HepG2 (cell line): ENCODE measurements around the gene ZNF174. TPM values are rescaled to one million over a fixed set of nuclear protein-coding genes. Genes with fewer than 3 reads are reported as not detected.
A peak's percentile ranks its signal among the peaks of the same experiment; 100 is the strongest.

Experiments
- CCAR2 ChIP-seq: fragments of 200-400 bp; formaldehyde crosslinking; optimal IDR thresholded peaks from 2 replicates; pipeline ENCODE3; 2018; ENCODE audit warnings: low read depth, mild to moderate bottlenecking, low read length, moderate library complexity
- MED8 ChIP-seq: sonication (generic); formaldehyde crosslinking; IDR thresholded peaks from 2 replicates; pipeline ENCODE4 v1.8.1; 2023; ENCODE audit warnings: mild to moderate bottlenecking, missing genetic modification reagents; ENCODE audit not compliant: insufficient replicate concordance
- MIER2 ChIP-seq: IDR thresholded peaks from 2 replicates; pipeline ENCODE4 v1.6.1; 2016; ENCODE audit warnings: missing biosample characterization, missing genetic modification reagents
- NCOA1 ChIP-seq: sonication (generic); formaldehyde crosslinking; IDR thresholded peaks from 2 replicates; pipeline ENCODE4 v1.9.0; 2021; ENCODE audit warnings: missing genetic modification reagents
- PCBP1 ChIP-seq: fragments of 200-400 bp; formaldehyde crosslinking; IDR thresholded peaks from 2 replicates; pipeline ENCODE4 v1.6.1; 2017; ENCODE audit warnings: mild to moderate bottlenecking, low read depth, low read length, borderline replicate concordance
- POLR2A ChIP-seq, 2 experiments: IDR thresholded peaks; 2 replicates each; pipeline ENCODE4 v1.6.1; 2011; ENCODE audit warnings: low read depth in 2 of 2, low read length in 2 of 2, mild to moderate bottlenecking in 1 of 2, moderate library complexity in 1 of 2; ENCODE audit not compliant: insufficient read depth in 1 of 2
- RAD21 ChIP-seq: fragments of 450-650 bp; formaldehyde crosslinking; IDR thresholded peaks from 2 replicates; pipeline ENCODE4 v1.5.0; 2020; ENCODE audit warnings: mild to moderate bottlenecking
- REPIN1 ChIP-seq: sonication (generic); formaldehyde crosslinking; IDR thresholded peaks from 2 replicates; pipeline ENCODE4 v1.8.0; 2022; ENCODE audit warnings: missing genetic modification reagents, low read depth, mild to moderate bottlenecking, borderline replicate concordance
- TOPORS ChIP-seq: sonication (generic); formaldehyde crosslinking; IDR thresholded peaks from 2 replicates; pipeline ENCODE4 v1.8.0; 2023; ENCODE audit warnings: mild to moderate bottlenecking, missing genetic modification reagents
- ZFP41 ChIP-seq: sonication (generic); formaldehyde crosslinking; IDR thresholded peaks from 2 replicates; pipeline ENCODE4 v1.4.0; 2020; ENCODE audit warnings: mild to moderate bottlenecking, missing genetic modification reagents, borderline replicate concordance
- ZMYM3 ChIP-seq: sonication (generic); formaldehyde crosslinking; IDR thresholded peaks from 2 replicates; pipeline ENCODE4 v1.5.1; 2020; ENCODE audit warnings: mild to moderate bottlenecking, missing genetic modification reagents
- polyA plus RNA-seq, 8 experiments: library from polyadenylated mRNA; depleted of rRNA in 3 of 8; stranded (reverse) in 7 of 8; unstranded in 1 of 8; fragments of >200 nt; fragmentation: Illumina TruSeq in 4 of 8; extraction: Trizol in 4 of 8; gene quantifications; 2 replicates each; pipeline versions ENCODE4 v1.2.1 to v1.2.3, GENCODE V29; 2011 to 2016; ENCODE audit warnings: low read depth in 4 of 8, missing spikeins in 1 of 8, mixed read lengths in 1 of 8; ENCODE audit not compliant: insufficient read depth in 1 of 8
- total RNA-seq, 5 experiments: library from RNA; depleted of rRNA; stranded (reverse); fragments of >200 nt; fragmentation: Illumina TruSeq; extraction: Trizol; gene quantifications; 2 replicates each; pipeline ENCODE4 v1.2.3, GENCODE V29; 2016; ENCODE audit warnings: low read depth in 1 of 5
- TF ChIP-seq, protein P1 (sequence below): sonication (generic); formaldehyde crosslinking; IDR thresholded peaks from 2 replicates; pipeline ENCODE4 v1.4.0; 2020; ENCODE audit warnings: missing genetic modification reagents, borderline replicate concordance
- TF ChIP-seq, protein P2 (sequence below): sonication (generic); formaldehyde crosslinking; IDR thresholded peaks from 2 replicates; pipeline ENCODE4 v1.9.0; 2022; ENCODE audit warnings: missing genetic modification reagents, mild to moderate bottlenecking, borderline replicate concordance
- TF ChIP-seq, protein P3 (sequence below): conservative IDR thresholded peaks from 2 replicates; pipeline ENCODE4 v1.6.1; 2018; ENCODE audit warnings: missing genetic modification reagents
- TF ChIP-seq, protein P4 (sequence below): sonication (generic); formaldehyde crosslinking; IDR thresholded peaks from 2 replicates; pipeline ENCODE4 v1.4.0; 2020; ENCODE audit warnings: mild to moderate bottlenecking, missing genetic modification reagents
- TF ChIP-seq, protein P5 (sequence below): sonication (generic); formaldehyde crosslinking; IDR thresholded peaks from 2 replicates; pipeline ENCODE4 v1.9.0; 2021; ENCODE audit warnings: missing genetic modification reagents, borderline replicate concordance

ZNF174 gene
- total and polyA plus RNA-seq, 2 of the 13 experiments (the other 11 are each of a cell fraction or from before 2014, with no cell fraction given) = 8.3 to 10.6 TPM

DNA sequence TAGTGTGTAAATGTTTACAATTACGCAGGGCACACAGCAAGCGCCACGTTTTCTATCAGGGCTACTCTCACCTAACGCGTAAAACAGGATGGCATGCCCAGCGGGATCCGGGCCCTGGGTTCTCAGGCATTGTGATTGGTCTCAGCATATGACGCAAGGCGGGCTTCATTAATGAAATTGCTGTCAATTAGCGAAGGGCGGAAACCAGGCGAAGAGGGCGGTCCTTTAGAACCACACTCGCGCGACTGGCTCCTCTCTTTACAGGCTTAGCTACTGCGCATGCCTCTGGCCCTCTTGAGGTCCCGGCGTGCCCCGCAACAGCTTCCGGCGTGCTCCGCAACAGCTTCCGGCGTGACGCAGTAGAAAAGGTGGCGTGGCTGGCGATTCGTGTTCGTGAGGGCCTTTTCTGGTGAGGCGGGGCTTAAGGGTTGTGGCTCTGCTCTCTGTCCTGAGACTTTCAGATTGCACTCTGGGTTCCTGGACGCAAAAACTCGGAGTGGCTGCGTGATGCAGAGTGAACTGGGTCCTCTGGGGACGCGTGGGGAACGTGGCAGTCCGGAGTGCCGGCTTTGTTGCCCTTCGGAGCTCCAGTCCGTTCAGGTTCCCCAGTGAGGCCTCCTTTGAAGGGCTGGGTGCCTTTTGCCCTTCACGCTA, 36.1 kb upstream of the ZNF174 start (continued):
- TF ChIP-seq, protein P1, sequence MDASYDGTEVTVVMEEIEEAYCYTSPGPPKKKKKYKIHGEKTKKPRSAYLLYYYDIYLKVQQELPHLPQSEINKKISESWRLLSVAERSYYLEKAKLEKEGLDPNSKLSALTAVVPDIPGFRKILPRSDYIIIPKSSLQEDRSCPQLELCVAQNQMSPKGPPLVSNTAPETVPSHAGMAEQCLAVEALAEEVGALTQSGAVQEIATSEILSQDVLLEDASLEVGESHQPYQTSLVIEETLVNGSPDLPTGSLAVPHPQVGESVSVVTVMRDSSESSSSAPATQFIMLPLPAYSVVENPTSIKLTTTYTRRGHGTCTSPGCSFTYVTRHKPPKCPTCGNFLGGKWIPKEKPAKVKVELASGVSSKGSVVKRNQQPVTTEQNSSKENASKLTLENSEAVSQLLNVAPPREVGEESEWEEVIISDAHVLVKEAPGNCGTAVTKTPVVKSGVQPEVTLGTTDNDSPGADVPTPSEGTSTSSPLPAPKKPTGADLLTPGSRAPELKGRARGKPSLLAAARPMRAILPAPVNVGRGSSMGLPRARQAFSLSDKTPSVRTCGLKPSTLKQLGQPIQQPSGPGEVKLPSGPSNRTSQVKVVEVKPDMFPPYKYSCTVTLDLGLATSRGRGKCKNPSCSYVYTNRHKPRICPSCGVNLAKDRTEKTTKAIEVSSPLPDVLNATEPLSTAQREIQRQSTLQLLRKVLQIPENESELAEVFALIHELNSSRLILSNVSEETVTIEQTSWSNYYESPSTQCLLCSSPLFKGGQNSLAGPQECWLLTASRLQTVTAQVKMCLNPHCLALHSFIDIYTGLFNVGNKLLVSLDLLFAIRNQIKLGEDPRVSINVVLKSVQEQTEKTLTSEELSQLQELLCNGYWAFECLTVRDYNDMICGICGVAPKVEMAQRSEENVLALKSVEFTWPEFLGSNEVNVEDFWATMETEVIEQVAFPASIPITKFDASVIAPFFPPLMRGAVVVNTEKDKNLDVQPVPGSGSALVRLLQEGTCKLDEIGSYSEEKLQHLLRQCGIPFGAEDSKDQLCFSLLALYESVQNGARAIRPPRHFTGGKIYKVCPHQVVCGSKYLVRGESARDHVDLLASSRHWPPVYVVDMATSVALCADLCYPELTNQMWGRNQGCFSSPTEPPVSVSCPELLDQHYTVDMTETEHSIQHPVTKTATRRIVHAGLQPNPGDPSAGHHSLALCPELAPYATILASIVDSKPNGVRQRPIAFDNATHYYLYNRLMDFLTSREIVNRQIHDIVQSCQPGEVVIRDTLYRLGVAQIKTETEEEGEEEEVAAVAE (CRISPR knock-in tag) = peak; percentile 65; the same call in 1 of the 2 replicates
- TF ChIP-seq MED8 (no peak), RAD21 (no peak), PCBP1 (no peak), ZMYM3 (CRISPR knock-in tag) (no peak), POLR2A (IDR thresholded peaks at IDR 0.05; ENCODE audit: insufficient read depth in 1 of 2, low read depth in 2 of 2, low read length in 2 of 2) (peak; percentile 65 to 84), REPIN1 (CRISPR knock-in tag) (no peak), TOPORS (CRISPR knock-in tag) (no peak), ZFP41 (CRISPR knock-in tag) (no peak), MIER2 (CRISPR knock-in tag) (no peak), CCAR2 (no peak), NCOA1 (no peak)
- TF ChIP-seq, protein P2, sequence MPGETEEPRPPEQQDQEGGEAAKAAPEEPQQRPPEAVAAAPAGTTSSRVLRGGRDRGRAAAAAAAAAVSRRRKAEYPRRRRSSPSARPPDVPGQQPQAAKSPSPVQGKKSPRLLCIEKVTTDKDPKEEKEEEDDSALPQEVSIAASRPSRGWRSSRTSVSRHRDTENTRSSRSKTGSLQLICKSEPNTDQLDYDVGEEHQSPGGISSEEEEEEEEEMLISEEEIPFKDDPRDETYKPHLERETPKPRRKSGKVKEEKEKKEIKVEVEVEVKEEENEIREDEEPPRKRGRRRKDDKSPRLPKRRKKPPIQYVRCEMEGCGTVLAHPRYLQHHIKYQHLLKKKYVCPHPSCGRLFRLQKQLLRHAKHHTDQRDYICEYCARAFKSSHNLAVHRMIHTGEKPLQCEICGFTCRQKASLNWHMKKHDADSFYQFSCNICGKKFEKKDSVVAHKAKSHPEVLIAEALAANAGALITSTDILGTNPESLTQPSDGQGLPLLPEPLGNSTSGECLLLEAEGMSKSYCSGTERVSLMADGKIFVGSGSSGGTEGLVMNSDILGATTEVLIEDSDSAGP (CRISPR knock-in tag) = peak; percentile 56; the same call in 1 of the 2 replicates
- TF ChIP-seq, protein P3, sequence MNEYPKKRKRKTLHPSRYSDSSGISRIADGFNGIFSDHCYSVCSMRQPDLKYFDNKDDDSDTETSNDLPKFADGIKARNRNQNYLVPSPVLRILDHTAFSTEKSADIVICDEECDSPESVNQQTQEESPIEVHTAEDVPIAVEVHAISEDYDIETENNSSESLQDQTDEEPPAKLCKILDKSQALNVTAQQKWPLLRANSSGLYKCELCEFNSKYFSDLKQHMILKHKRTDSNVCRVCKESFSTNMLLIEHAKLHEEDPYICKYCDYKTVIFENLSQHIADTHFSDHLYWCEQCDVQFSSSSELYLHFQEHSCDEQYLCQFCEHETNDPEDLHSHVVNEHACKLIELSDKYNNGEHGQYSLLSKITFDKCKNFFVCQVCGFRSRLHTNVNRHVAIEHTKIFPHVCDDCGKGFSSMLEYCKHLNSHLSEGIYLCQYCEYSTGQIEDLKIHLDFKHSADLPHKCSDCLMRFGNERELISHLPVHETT (CRISPR knock-in tag) = no peak
- TF ChIP-seq, protein P4, sequence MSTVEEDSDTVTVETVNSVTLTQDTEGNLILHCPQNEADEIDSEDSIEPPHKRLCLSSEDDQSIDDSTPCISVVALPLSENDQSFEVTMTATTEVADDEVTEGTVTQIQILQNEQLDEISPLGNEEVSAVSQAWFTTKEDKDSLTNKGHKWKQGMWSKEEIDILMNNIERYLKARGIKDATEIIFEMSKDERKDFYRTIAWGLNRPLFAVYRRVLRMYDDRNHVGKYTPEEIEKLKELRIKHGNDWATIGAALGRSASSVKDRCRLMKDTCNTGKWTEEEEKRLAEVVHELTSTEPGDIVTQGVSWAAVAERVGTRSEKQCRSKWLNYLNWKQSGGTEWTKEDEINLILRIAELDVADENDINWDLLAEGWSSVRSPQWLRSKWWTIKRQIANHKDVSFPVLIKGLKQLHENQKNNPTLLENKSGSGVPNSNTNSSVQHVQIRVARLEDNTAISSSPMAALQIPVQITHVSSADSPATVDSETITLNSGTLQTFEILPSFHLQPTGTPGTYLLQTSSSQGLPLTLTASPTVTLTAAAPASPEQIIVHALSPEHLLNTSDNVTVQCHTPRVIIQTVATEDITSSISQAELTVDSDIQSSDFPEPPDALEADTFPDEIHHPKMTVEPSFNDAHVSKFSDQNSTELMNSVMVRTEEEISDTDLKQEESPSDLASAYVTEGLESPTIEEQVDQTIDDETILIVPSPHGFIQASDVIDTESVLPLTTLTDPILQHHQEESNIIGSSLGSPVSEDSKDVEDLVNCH (CRISPR knock-in tag) = no peak
- TF ChIP-seq, protein P5, sequence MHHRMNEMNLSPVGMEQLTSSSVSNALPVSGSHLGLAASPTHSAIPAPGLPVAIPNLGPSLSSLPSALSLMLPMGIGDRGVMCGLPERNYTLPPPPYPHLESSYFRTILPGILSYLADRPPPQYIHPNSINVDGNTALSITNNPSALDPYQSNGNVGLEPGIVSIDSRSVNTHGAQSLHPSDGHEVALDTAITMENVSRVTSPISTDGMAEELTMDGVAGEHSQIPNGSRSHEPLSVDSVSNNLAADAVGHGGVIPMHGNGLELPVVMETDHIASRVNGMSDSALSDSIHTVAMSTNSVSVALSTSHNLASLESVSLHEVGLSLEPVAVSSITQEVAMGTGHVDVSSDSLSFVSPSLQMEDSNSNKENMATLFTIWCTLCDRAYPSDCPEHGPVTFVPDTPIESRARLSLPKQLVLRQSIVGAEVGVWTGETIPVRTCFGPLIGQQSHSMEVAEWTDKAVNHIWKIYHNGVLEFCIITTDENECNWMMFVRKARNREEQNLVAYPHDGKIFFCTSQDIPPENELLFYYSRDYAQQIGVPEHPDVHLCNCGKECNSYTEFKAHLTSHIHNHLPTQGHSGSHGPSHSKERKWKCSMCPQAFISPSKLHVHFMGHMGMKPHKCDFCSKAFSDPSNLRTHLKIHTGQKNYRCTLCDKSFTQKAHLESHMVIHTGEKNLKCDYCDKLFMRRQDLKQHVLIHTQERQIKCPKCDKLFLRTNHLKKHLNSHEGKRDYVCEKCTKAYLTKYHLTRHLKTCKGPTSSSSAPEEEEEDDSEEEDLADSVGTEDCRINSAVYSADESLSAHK (CRISPR knock-in tag) = no peak
